Cardiac muscle cell (in vitro differentiated cells and primary cell): ENCODE results near the gene ARPC4. TPM values are rescaled to one million over a fixed set of nuclear protein-coding genes. Genes with fewer than 3 reads are reported as not detected.

Source experiments
- DNase-seq, 2 donors: peaks; one replicate each; pipeline versions ENCODE4 v3.0.0 to v3.0.0-alpha.2; 2010 to 2017; ENCODE audit warnings: low read depth in 1 of 2, low spot score in 1 of 2
- H3K27ac ChIP-seq: fragments of 200-600 bp; sonication (generic); 2 replicates; pipeline ENCODE4 v1.5.1; 2016
- H3K27me3 ChIP-seq: fragments of 200-600 bp; sonication (generic); 2 replicates; pipeline ENCODE4 v1.6.0; 2016; ENCODE audit warnings: control low read depth
- H3K36me3 ChIP-seq: fragments of 200-600 bp; sonication (generic); 2 replicates; pipeline ENCODE4 v1.5.1; 2016; ENCODE audit warnings: control low read depth
- H3K4me1 ChIP-seq: fragments of 200-600 bp; sonication (generic); 2 replicates; pipeline ENCODE4 v1.8.1; 2017; ENCODE audit warnings: low read depth, mild to moderate bottlenecking, mixed run types
- H3K4me3 ChIP-seq: fragments of 200-600 bp; sonication (generic); 2 replicates; pipeline ENCODE4 v1.5.1; 2016; ENCODE audit warnings: mild to moderate bottlenecking
- H3K9me3 ChIP-seq: fragments of 200-600 bp; sonication (generic); 2 replicates; pipeline ENCODE4 v1.5.1; 2017; ENCODE audit warnings: low read depth, mild to moderate bottlenecking, control low read depth
- polyA plus RNA-seq: library from polyadenylated mRNA; unstranded; fragments of >200 nt; fragmentation: Nextera tagmentation; extraction: Ambion mirVana; gene quantifications from 2 replicates; pipeline ENCODE4 v1.2.1, GENCODE V29; 2016
- total RNA-seq: library from RNA; depleted of rRNA; stranded (reverse); fragments of >200 nt; gene quantifications from 2 replicates; pipeline ENCODE4 v1.2.3, GENCODE V29; 2016
- TF ChIP-seq, protein P1 (sequence below): IDR thresholded peaks from 2 replicates; pipeline ENCODE4 v1.5.1; 2012; ENCODE audit warnings: low read depth, mild to moderate bottlenecking, low read length

Gene ARPC4
- total RNA-seq (114 and 136 TPM in 2 replicates), polyA plus RNA-seq (111 and 138 TPM in 2 replicates)

GRCh38 chr3:9792405-9793160 is at the start of gene ARPC4, which contains the start of gene TADA3:
Gene ARPC4 (plus strand): TSS chr3:9793082. CDS start chr3:9793122, 40 bp downstream.
Gene TADA3 (minus strand): TSS chr3:9792473. CDS start chr3:9791466, 1,007 bp downstream.
- TF ChIP-seq, protein P1, sequence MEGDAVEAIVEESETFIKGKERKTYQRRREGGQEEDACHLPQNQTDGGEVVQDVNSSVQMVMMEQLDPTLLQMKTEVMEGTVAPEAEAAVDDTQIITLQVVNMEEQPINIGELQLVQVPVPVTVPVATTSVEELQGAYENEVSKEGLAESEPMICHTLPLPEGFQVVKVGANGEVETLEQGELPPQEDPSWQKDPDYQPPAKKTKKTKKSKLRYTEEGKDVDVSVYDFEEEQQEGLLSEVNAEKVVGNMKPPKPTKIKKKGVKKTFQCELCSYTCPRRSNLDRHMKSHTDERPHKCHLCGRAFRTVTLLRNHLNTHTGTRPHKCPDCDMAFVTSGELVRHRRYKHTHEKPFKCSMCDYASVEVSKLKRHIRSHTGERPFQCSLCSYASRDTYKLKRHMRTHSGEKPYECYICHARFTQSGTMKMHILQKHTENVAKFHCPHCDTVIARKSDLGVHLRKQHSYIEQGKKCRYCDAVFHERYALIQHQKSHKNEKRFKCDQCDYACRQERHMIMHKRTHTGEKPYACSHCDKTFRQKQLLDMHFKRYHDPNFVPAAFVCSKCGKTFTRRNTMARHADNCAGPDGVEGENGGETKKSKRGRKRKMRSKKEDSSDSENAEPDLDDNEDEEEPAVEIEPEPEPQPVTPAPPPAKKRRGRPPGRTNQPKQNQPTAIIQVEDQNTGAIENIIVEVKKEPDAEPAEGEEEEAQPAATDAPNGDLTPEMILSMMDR, result no peak
- Histone ChIP-seq H3K4me1 (peaks cover 13% of the 10 kb centered on the region), H3K36me3 (peaks cover 6% of the 10 kb centered on the region), H3K27me3 (no peaks in the 10 kb centered on the region), H3K9me3 (no peaks in the 10 kb centered on the region), H3K4me3 (peak within 1 kb of the TSS; percentile 87), H3K27ac (peak within 1 kb of the TSS; percentile 100)
- peak; percentile 95 to 98 for DNase-seq

DNA sequence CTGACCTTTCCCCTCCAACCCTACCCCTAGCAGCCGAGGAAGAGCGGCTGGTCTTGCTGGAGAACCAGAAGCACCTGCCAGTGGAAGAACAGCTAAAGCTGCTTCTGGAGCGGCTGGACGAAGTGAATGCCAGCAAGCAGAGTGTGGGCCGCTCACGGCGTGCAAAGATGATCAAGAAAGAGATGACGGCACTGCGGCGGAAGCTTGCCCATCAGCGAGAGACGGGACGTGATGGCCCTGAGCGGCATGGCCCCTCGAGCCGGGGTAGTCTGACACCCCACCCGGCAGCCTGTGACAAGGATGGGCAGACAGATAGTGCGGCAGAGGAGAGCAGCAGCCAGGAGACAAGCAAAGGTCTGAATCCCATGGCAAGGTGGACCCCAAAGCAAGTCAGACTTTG is 49.3 kb upstream of the ARPC4 start:
- Histone ChIP-seq H3K36me3 (peaks cover 73% of the 10 kb centered on the region), H3K4me3 (no peak overlapping the region), H3K27ac (no peak overlapping the region), H3K27me3 (no peaks in the 10 kb centered on the region), H3K4me1 (no peaks in the 10 kb centered on the region), H3K9me3 (no peaks in the 10 kb centered on the region)
- TF ChIP-seq, protein P1, result no peak
- no peak for DNase-seq

GRCh38 chr3:9744162-9744561 is 48.7 kb upstream of the ARPC4 start:
- Histone ChIP-seq H3K9me3 (no peaks in the 10 kb centered on the region), H3K27ac (no peak overlapping the region), H3K4me3 (no peak overlapping the region), H3K27me3 (no peaks in the 10 kb centered on the region), H3K4me1 (no peaks in the 10 kb centered on the region), H3K36me3 (peaks cover 71% of the 10 kb centered on the region)
- TF ChIP-seq, protein P1, result no peak
- no peak for DNase-seq

DNA sequence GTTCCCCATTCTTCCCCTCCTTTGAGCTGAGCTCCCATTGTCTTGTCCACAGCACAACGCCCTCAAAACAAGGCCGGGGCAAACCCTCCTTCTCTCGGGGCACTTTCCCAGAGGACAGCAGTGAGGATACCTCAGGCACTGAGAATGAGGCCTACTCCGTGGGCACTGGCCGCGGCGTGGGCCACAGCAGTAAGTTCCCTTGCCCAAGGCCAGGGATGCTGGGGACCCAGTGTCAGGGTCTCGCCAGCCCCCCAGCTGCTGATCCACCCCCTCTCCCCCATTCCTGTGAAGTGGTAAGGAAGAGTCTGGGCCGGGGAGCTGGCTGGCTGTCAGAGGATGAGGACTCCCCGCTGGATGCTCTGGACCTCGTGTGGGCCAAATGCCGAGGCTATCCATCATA is 47.4 kb upstream of the ARPC4 start:
- Histone ChIP-seq H3K4me1 (peaks cover 1% of the 10 kb centered on the region), H3K36me3 (peaks cover 58% of the 10 kb centered on the region), H3K9me3 (no peaks in the 10 kb centered on the region), H3K27me3 (no peaks in the 10 kb centered on the region), H3K27ac (no peak overlapping the region), H3K4me3 (no peak overlapping the region)
- no peak for DNase-seq
- TF ChIP-seq, protein P1, result no peak

- H3K4me1 ChIP-seq, result peaks cover 5% of the 10 kb centered on the region
- DNase-seq, result peak in 1 of 2 donors; percentile 94
- H3K4me3 ChIP-seq, result no peak overlapping the region
- no peaks in the 10 kb centered on the region for H3K9me3 ChIP-seq
- H3K27me3 ChIP-seq, result no peaks in the 10 kb centered on the region
- peaks cover 50% of the 10 kb centered on the region for H3K36me3 ChIP-seq
- TF ChIP-seq, protein P1, result no peak
- no peak overlapping the region for H3K27ac ChIP-seq
These were observed 46.6 kb upstream of the ARPC4 start for GRCh38 chr3:9746330-9746729.
